ENCODE data around the gene CDHR1. TPM values are rescaled to one million over a fixed set of nuclear protein-coding genes. Genes with fewer than 3 reads are reported as not detected.

CDHR1 gene
- total and polyA plus RNA-seq, 2 of the 8 experiments (the other 6 are each of a cell fraction or from before 2014, with no cell fraction given): 3.9 to 10.5 TPM

GRCh38 chr10:84191106-84191505, 3.2 kb upstream of the CDHR1 start (continued):
- TF ChIP-seq MAX (IDR thresholded peaks at IDR 0.05): no peak
- no peak for TF ChIP-seq SIX5 (IDR thresholded peaks at IDR 0.05; ENCODE audit: low read depth, low read length)
- TF ChIP-seq CHD7 (IDR thresholded peaks at IDR 0.05; ENCODE audit: insufficient replicate concordance, low read length): no peak
- no peak for TF ChIP-seq SP4 (IDR thresholded peaks at IDR 0.05; ENCODE audit: low read length)
- no peak for TF ChIP-seq ASH2L (IDR thresholded peaks at IDR 0.05; ENCODE audit: low read length)
- TF ChIP-seq RAD21 (IDR thresholded peaks at IDR 0.05 in 1 of 2, conservative IDR thresholded peaks at IDR 0.05 in 1 of 2; ENCODE audit: low read depth in 2 of 2, low read length in 2 of 2): no peak

Data from H1 (cell line).